ENCODE data around the gene CD58. TPM values are rescaled to one million over a fixed set of nuclear protein-coding genes. Genes with fewer than 3 reads are reported as not detected.

Gene CD58
- total RNA-seq, 4 donors from 2014 or later = 20.3 to 23.4 (median 21.7) TPM

GRCh38 chr1:116508984-116509980, 61.5 kb downstream of the CD58 start:
- Histone ChIP-seq H3K27me3 (no peaks in the 10 kb centered on the region), H3K9me3 (no peaks in the 10 kb centered on the region), H3K4me1 (peaks cover 11 to 15% (median 13%) of the 10 kb centered on the region in 4 donors), H3K36me3 (no peaks in the 10 kb centered on the region), H3K4me3 (no peak overlapping the region), H3K27ac (replicated peaks in 1 of 4) (no peak overlapping the region)
- WGBS = 56% methylated on average over 3 of the region's 3 CpGs
- intact Hi-C loops (cut with DNase I) = no loop called here
- no peak for DNase-seq (ENCODE audit: extremely low spot score)
- TF ChIP-seq POLR2A (IDR thresholded peaks at IDR 0.05; ENCODE audit: low read depth) (no peak), CTCF (IDR thresholded peaks at IDR 0.05) (no peak), EP300 (IDR thresholded peaks at IDR 0.05) (no peak), POLR2AphosphoS5 (IDR thresholded peaks at IDR 0.05) (no peak)

GRCh38 chr1:116508085-116508983, 62.5 kb downstream of the CD58 start:
- DNase-seq (ENCODE audit: extremely low spot score) = peak; percentile 74
- Histone ChIP-seq H3K4me1 (peaks cover 6 to 19% (median 15%) of the 10 kb centered on the region in 4 donors), H3K27ac (replicated peaks in 1 of 4) (no peak overlapping the region), H3K4me3 (no peak overlapping the region), H3K9me3 (no peaks in the 10 kb centered on the region), H3K36me3 (no peaks in the 10 kb centered on the region), H3K27me3 (no peaks in the 10 kb centered on the region)
- 82% methylated on average over 4 of the region's 4 CpGs for WGBS
- TF ChIP-seq POLR2AphosphoS5 (IDR thresholded peaks at IDR 0.05) (no peak), CTCF (IDR thresholded peaks at IDR 0.05) (no peak), EP300 (IDR thresholded peaks at IDR 0.05) (no peak), POLR2A (IDR thresholded peaks at IDR 0.05; ENCODE audit: low read depth) (no peak)
- intact Hi-C loops (cut with DNase I) = no loop called here

GRCh38 chr1:116507631-116508030, 63.2 kb downstream of the CD58 start:
- Histone ChIP-seq H3K36me3 (no peaks in the 10 kb centered on the region), H3K9me3 (no peaks in the 10 kb centered on the region), H3K4me1 (peaks cover 6 to 19% (median 14%) of the 10 kb centered on the region in 4 donors), H3K4me3 (no peak overlapping the region), H3K27me3 (no peaks in the 10 kb centered on the region), H3K27ac (replicated peaks in 1 of 4) (no peak overlapping the region)
- TF ChIP-seq POLR2A (IDR thresholded peaks at IDR 0.05; ENCODE audit: low read depth) (no peak), POLR2AphosphoS5 (IDR thresholded peaks at IDR 0.05) (no peak), EP300 (IDR thresholded peaks at IDR 0.05) (no peak), CTCF (IDR thresholded peaks at IDR 0.05) (no peak)
- intact Hi-C loops (cut with DNase I) = no loop called here
- DNase-seq (ENCODE audit: extremely low spot score) = no peak
- 89% methylated on average over 2 of the region's 2 CpGs for WGBS

GRCh38 chr1:116506132-116507004, 64.5 kb downstream of the CD58 start:
- H3K27me3 ChIP-seq = no peaks in the 10 kb centered on the region
- intact Hi-C loops (cut with DNase I) = no loop called here
- H3K27ac ChIP-seq (replicated peaks in 1 of 4) = no peak overlapping the region
- peaks cover 6 to 19% (median 14%) of the 10 kb centered on the region in 4 donors for H3K4me1 ChIP-seq
- WGBS = 91% methylated on average over 7 of the region's 7 CpGs
- H3K4me3 ChIP-seq = no peak overlapping the region
- no peaks in the 10 kb centered on the region for H3K36me3 ChIP-seq
- TF ChIP-seq POLR2A (IDR thresholded peaks at IDR 0.05; ENCODE audit: low read depth) (no peak), CTCF (IDR thresholded peaks at IDR 0.05) (no peak), POLR2AphosphoS5 (IDR thresholded peaks at IDR 0.05) (no peak), EP300 (IDR thresholded peaks at IDR 0.05) (no peak)
- H3K9me3 ChIP-seq = no peaks in the 10 kb centered on the region
- DNase-seq (ENCODE audit: extremely low spot score) = no peak
